ENCODE data around the gene B3GNT5.
A peak's percentile ranks its signal among the peaks of the same experiment; 100 is the strongest.

The B3GNT5 gene

GRCh38 chr3:183283886-183284285 is 30.8 kb downstream of the B3GNT5 start:
- Histone ChIP-seq H3K9me3 (no peaks in the 10 kb centered on the region), H3K4me2 (no peak overlapping the region), H3K4me1 (peaks cover 14% of the 10 kb centered on the region; the same call in 1 of the 2 replicates), H3K36me3 (no peaks in the 10 kb centered on the region), H3K27ac (no peak overlapping the region), H4K20me1 (no peaks in the 10 kb centered on the region), H3K9ac (no peak overlapping the region), H3K4me3 (no peak overlapping the region), H3K27me3 (no peaks in the 10 kb centered on the region)
- TF ChIP-seq Cebpa-rat (IDR thresholded peaks at IDR 0.05), result no peak

DNA sequence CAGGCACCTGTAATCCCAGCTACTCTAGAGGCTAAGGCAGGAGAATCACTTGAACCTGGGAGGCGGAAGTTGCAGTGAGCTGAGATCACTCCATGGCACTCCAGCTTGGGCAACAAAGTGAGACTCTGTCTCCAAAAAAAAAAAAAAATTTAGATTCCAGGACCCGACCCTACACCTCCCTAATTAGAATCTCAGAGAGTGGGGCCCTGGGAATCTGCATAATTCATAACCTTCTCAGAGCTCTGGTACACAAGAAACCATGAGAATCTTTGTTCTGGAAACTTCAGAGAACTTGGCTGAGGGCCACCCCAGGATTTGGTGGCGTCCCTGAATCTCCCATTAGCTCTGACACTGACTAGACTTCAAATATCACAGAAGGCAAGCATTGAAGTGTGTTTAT is 31.5 kb downstream of the B3GNT5 start:
- Histone ChIP-seq H3K9ac (no peak overlapping the region), H3K27ac (no peak overlapping the region), H3K4me1 (peaks cover 10% of the 10 kb centered on the region; the same call in 1 of the 2 replicates), H3K36me3 (no peaks in the 10 kb centered on the region), H4K20me1 (no peaks in the 10 kb centered on the region), H3K4me2 (no peak overlapping the region), H3K27me3 (no peaks in the 10 kb centered on the region), H3K9me3 (no peaks in the 10 kb centered on the region), H3K4me3 (no peak overlapping the region)
- TF ChIP-seq Cebpa-rat (IDR thresholded peaks at IDR 0.05), result no peak

- H3K27me3 ChIP-seq, result no peaks in the 10 kb centered on the region
- no peak overlapping the region for H3K9ac ChIP-seq
- peaks cover 9% of the 10 kb centered on the region; the same call in 1 of the 2 replicates for H3K4me1 ChIP-seq
- no peak overlapping the region for H3K27ac ChIP-seq
- H4K20me1 ChIP-seq, result no peaks in the 10 kb centered on the region
- no peaks in the 10 kb centered on the region for H3K36me3 ChIP-seq
- no peak overlapping the region for H3K4me3 ChIP-seq
- TF ChIP-seq Cebpa-rat (IDR thresholded peaks at IDR 0.05), result no peak
- H3K4me2 ChIP-seq, result peak overlapping the region; percentile 38; the same call in 1 of the 2 replicates
- no peaks in the 10 kb centered on the region for H3K9me3 ChIP-seq
These were observed 32.3 kb downstream of the B3GNT5 start for GRCh38 chr3:183285318-183285717.

- Histone ChIP-seq H4K20me1 (no peaks in the 10 kb centered on the region), H3K27me3 (no peaks in the 10 kb centered on the region), H3K9me3 (no peaks in the 10 kb centered on the region; the same call in 1 of the 2 replicates), H3K4me1 (peaks cover 9% of the 10 kb centered on the region; the same call in 1 of the 2 replicates), H3K9ac (no peak overlapping the region), H3K27ac (no peak overlapping the region), H3K36me3 (peaks cover 3% of the 10 kb centered on the region), H3K4me3 (no peak overlapping the region), H3K4me2 (peak overlapping the region; percentile 38)
- TF ChIP-seq Cebpa-rat (IDR thresholded peaks at IDR 0.05), result no peak
These were observed 32.9 kb downstream of the B3GNT5 start for GRCh38 chr3:183285828-183286457.

- H3K36me3 ChIP-seq, result peaks cover 7% of the 10 kb centered on the region
- no peaks in the 10 kb centered on the region for H3K27me3 ChIP-seq
- H3K4me2 ChIP-seq, result no peak overlapping the region
- TF ChIP-seq Cebpa-rat (IDR thresholded peaks at IDR 0.05), result no peak
- no peaks in the 10 kb centered on the region for H4K20me1 ChIP-seq
- no peak overlapping the region for H3K27ac ChIP-seq
- no peak overlapping the region for H3K4me3 ChIP-seq
- no peaks in the 10 kb centered on the region; the same call in 1 of the 2 replicates for H3K9me3 ChIP-seq
- no peak overlapping the region for H3K9ac ChIP-seq
- peaks cover 9% of the 10 kb centered on the region; the same call in 1 of the 2 replicates for H3K4me1 ChIP-seq
These were observed 34.4 kb downstream of the B3GNT5 start for GRCh38 chr3:183287301-183287971.

- no peak for TF ChIP-seq Cebpa-rat (IDR thresholded peaks at IDR 0.05)
- Histone ChIP-seq H3K9me3 (no peaks in the 10 kb centered on the region; the same call in 1 of the 2 replicates), H3K4me2 (no peak overlapping the region), H3K9ac (no peak overlapping the region), H4K20me1 (no peaks in the 10 kb centered on the region), H3K36me3 (peaks cover 7% of the 10 kb centered on the region), H3K4me1 (peaks cover 9% of the 10 kb centered on the region; the same call in 1 of the 2 replicates), H3K27ac (no peak overlapping the region), H3K4me3 (no peak overlapping the region), H3K27me3 (no peaks in the 10 kb centered on the region)
These were observed 35.1 kb downstream of the B3GNT5 start for GRCh38 chr3:183288117-183288516.

GRCh38 chr3:183290216-183290615 is 37.2 kb downstream of the B3GNT5 start:
- peaks cover 9% of the 10 kb centered on the region; the same call in 1 of the 2 replicates for H3K4me1 ChIP-seq
- peaks cover 11% of the 10 kb centered on the region for H3K36me3 ChIP-seq
- H3K4me2 ChIP-seq, result no peak overlapping the region
- no peak overlapping the region for H3K9ac ChIP-seq
- TF ChIP-seq Cebpa-rat (IDR thresholded peaks at IDR 0.05), result no peak
- no peak overlapping the region for H3K4me3 ChIP-seq
- no peaks in the 10 kb centered on the region for H4K20me1 ChIP-seq
- H3K27ac ChIP-seq, result no peak overlapping the region
- H3K27me3 ChIP-seq, result no peaks in the 10 kb centered on the region
- peaks cover 5% of the 10 kb centered on the region for H3K9me3 ChIP-seq

DNA sequence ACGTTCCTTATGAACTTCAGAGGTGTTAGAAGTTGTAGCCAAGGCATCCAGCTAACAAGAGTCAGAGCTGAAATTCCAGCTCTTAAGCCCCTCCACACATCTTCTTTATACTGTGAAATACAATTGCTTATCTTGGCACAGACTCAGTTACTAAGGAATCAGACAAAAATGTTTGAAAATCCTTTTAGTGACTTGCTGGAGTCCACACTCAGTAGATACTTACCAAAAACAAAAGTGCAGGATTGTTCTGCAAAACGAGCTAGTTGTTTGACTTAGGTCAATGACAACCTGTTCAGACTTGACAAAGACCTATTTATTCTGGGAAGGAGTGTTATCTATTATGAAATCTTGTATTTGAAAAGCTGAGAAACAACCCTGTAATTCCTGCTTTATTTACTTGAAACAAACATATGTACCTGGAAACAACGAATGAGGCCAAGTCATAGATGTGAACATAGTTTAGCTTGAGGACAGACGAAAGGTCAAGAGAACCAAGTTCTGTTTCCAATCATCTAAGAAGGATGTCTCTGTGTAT is 38.5 kb downstream of the B3GNT5 start:
- TF ChIP-seq Cebpa-rat (IDR thresholded peaks at IDR 0.05), result no peak
- Histone ChIP-seq H3K27me3 (no peaks in the 10 kb centered on the region), H3K27ac (no peak overlapping the region), H3K4me1 (no peaks in the 10 kb centered on the region), H3K36me3 (peaks cover 20% of the 10 kb centered on the region), H3K4me2 (no peak overlapping the region), H3K9ac (no peak overlapping the region), H3K4me3 (no peak overlapping the region), H3K9me3 (peaks cover 7% of the 10 kb centered on the region), H4K20me1 (no peaks in the 10 kb centered on the region)

DNA sequence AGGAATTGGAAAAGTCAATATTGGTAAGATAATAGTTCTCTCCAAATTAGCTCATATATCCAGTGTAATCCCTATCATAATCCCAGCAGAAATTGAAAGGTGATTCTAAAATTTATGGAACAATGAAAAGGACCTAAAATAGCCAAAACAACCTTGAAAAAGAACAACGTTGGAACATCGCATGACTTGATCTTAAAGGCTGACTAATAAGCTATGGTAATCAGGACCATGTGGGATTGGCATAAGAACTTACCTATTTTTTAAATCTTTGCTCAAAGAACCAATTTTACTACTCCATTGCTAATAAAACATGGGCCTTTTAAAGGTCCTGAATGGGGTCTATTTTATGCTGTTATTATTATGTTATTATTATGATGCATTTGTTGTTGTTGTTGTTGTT is 40.9 kb downstream of the B3GNT5 start:
- H3K9ac ChIP-seq, result no peak overlapping the region
- no peak overlapping the region for H3K27ac ChIP-seq
- peaks cover 24% of the 10 kb centered on the region for H3K36me3 ChIP-seq
- peaks cover 6% of the 10 kb centered on the region; the same call in 1 of the 2 replicates for H3K4me1 ChIP-seq
- TF ChIP-seq Cebpa-rat (IDR thresholded peaks at IDR 0.05), result no peak
- H3K4me2 ChIP-seq, result no peak overlapping the region
- no peak overlapping the region for H3K4me3 ChIP-seq
- H3K9me3 ChIP-seq, result peaks cover 7% of the 10 kb centered on the region
- no peaks in the 10 kb centered on the region for H4K20me1 ChIP-seq
- no peaks in the 10 kb centered on the region for H3K27me3 ChIP-seq

DNA sequence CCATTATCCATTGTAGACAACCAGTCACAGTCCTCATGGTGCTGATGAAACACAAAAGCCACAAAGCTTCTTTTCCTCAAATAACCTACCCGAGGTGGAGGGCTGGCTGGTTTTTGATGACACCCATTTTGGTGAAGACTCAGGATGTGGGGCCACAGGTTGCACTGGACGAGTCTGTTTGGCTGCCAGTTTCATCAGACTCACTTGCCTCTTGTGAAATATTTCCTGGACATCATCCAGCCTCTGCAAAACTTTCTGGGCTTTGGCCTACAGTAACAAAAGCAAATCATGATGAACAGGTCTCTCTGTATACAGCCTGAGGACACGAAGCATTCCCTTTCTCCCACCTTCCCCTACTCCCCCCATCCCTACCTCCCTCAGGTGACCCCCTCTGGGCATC is 42.2 kb downstream of the B3GNT5 start:
- peaks cover 6% of the 10 kb centered on the region; the same call in 1 of the 2 replicates for H3K4me1 ChIP-seq
- no peak overlapping the region for H3K4me3 ChIP-seq
- H3K4me2 ChIP-seq, result no peak overlapping the region
- H4K20me1 ChIP-seq, result no peaks in the 10 kb centered on the region
- H3K9me3 ChIP-seq, result peaks cover 7% of the 10 kb centered on the region
- H3K9ac ChIP-seq, result no peak overlapping the region
- no peak for TF ChIP-seq Cebpa-rat (IDR thresholded peaks at IDR 0.05)
- H3K36me3 ChIP-seq, result peaks cover 33% of the 10 kb centered on the region
- no peak overlapping the region for H3K27ac ChIP-seq
- H3K27me3 ChIP-seq, result no peaks in the 10 kb centered on the region
